Left renal cortex interstitium (tissue), 4 donors: ENCODE results near the gene SLC23A1. TPM values are rescaled to one million over a fixed set of nuclear protein-coding genes. Genes with fewer than 3 reads are reported as not detected.

Experiments used
- polyA plus RNA-seq, 4 donors: library from polyadenylated mRNA; unstranded; fragments of 120-200 nt; gene quantifications; one replicate each; pipeline ENCODE4 v1.2.1, GENCODE V29; 2013; ENCODE audit not compliant: insufficient read length in 4 of 4

The SLC23A1 gene
- polyA plus RNA-seq, 4 donors = 10.1 to 20.7 (median 14.5) TPM

Other genes with a start within 250 kb of the SLC23A1 start
- gene SIL1, start 184.9 kb downstream of the SLC23A1 start, polyA plus RNA-seq = 10 to 100 TPM; 43.7 to 55.8 (median 50.1) TPM
- 100 to 1,000 TPM; 585 to 769 (median 664) TPM for gene MATR3, start 89.6 kb downstream of the SLC23A1 start, polyA plus RNA-seq
- 100 to 1,000 TPM; 152 to 194 (median 167) TPM for gene PAIP2, start 41.4 kb downstream of the SLC23A1 start, polyA plus RNA-seq
- 1 to 10 TPM in 1 of 4 donors, under 1 TPM in 3; 0.19 to 1.3 (median 0.60) TPM for gene MZB1, start 6.6 kb upstream of the SLC23A1 start, polyA plus RNA-seq
- 1 to 10 TPM; 1.7 to 3.5 (median 3.0) TPM for gene PROB1, start 11.8 kb upstream of the SLC23A1 start, polyA plus RNA-seq
- 10 to 100 TPM; 13.1 to 17.1 (median 14.0) TPM for gene SPATA24, start 20.8 kb upstream of the SLC23A1 start, polyA plus RNA-seq
- 10 to 100 TPM; 21.5 to 29.7 (median 28.3) TPM for gene DNAJC18, start 56.2 kb upstream of the SLC23A1 start, polyA plus RNA-seq
- 10 to 100 TPM; 20.3 to 30.4 (median 23.9) TPM for gene ECSCR, start 79.4 kb upstream of the SLC23A1 start, polyA plus RNA-seq
- gene SMIM33, start 87.7 kb upstream of the SLC23A1 start, polyA plus RNA-seq = under 1 TPM in 1 of 4 donors, not detected in 3; 0.03 TPM
- 10 to 100 TPM; 29.7 to 37.1 (median 34.6) TPM for gene STING1, start 99.5 kb upstream of the SLC23A1 start, polyA plus RNA-seq
- gene UBE2D2, start 178.0 kb upstream of the SLC23A1 start, polyA plus RNA-seq = 100 to 1,000 TPM; 140 to 182 (median 155) TPM